ELF-1 (cell line): ENCODE measurements around the gene NFATC2.

Experiments
- DNase-seq: peaks from one replicate; pipeline ENCODE4 v3.0.0-alpha.2; 2016; ENCODE audit warnings: low read depth, low spot score

NFATC2 gene

GRCh38 chr20:51542571-51543421 lies at the start of gene NFATC2:
Gene NFATC2, minus strand, starts transcription at chr20:51542719. Its CDS starts 220 bp downstream, at chr20:51542499.
- no peak for DNase-seq

- DNase-seq, result no peak
These were observed 49.4 kb upstream of the NFATC2 start for GRCh38 chr20:51591871-51592270.

- DNase-seq, result no peak
These were observed 46.2 kb upstream of the NFATC2 start for GRCh38 chr20:51588762-51589161.

- DNase-seq, result no peak
These were observed 44.6 kb upstream of the NFATC2 start for GRCh38 chr20:51587145-51587544.

- DNase-seq, result peak; percentile 30
These were observed 43.5 kb upstream of the NFATC2 start for GRCh38 chr20:51586005-51586440.

- DNase-seq, result no peak
These were observed 42.6 kb upstream of the NFATC2 start for GRCh38 chr20:51585148-51585547.

GRCh38 chr20:51584737-51585136 lies 42.2 kb upstream of the NFATC2 start:
- DNase-seq, result no peak

- no peak for DNase-seq
These were observed 41.6 kb upstream of the NFATC2 start for GRCh38 chr20:51584116-51584515.

GRCh38 chr20:51583499-51583898 lies 41.0 kb upstream of the NFATC2 start:
- no peak for DNase-seq

- no peak for DNase-seq
These were observed 40.6 kb upstream of the NFATC2 start for GRCh38 chr20:51583073-51583472.

GRCh38 chr20:51581571-51581970 lies 39.1 kb upstream of the NFATC2 start:
- no peak for DNase-seq

GRCh38 chr20:51579137-51579536 lies 36.6 kb upstream of the NFATC2 start:
- peak; percentile 55 for DNase-seq

GRCh38 chr20:51578145-51578459 lies 35.6 kb upstream of the NFATC2 start:
- no peak for DNase-seq

GRCh38 chr20:51577432-51578144 lies 35.1 kb upstream of the NFATC2 start:
- no peak for DNase-seq

- DNase-seq, result no peak
These were observed 33.0 kb upstream of the NFATC2 start for GRCh38 chr20:51575486-51575885.

- no peak for DNase-seq
These were observed 31.9 kb upstream of the NFATC2 start for GRCh38 chr20:51574248-51575033.

GRCh38 chr20:51573576-51574243 lies 31.2 kb upstream of the NFATC2 start:
- no peak for DNase-seq

- no peak for DNase-seq
These were observed 28.9 kb upstream of the NFATC2 start for GRCh38 chr20:51571460-51571794.

GRCh38 chr20:51570739-51571459 lies 28.4 kb upstream of the NFATC2 start:
- no peak for DNase-seq

GRCh38 chr20:51569815-51570738 lies 27.6 kb upstream of the NFATC2 start:
- no peak for DNase-seq
